Upper lobe of left lung (tissue), 4 donors: ENCODE data around the gene PCNX2.

ENCODE experiments used
- POLR2AphosphoS5 ChIP-seq, 2 donors: sonication (generic); formaldehyde crosslinking; IDR thresholded peaks; one replicate each; pipeline ENCODE4 v1.5.1; 2017; ENCODE audit warnings: antibody characterized with exemption in 2 of 2
- TF ChIP-seq, protein P1 (sequence below), 6 experiments: fragments of 450-650 bp in 4 of 6; fragments of 200-600 bp in 2 of 6; sonication (generic) in 2 of 6; IDR thresholded peaks; one replicate each; pipeline ENCODE4 v1.5.1; 2016 to 2019; ENCODE audit warnings: antibody characterized with exemption in 6 of 6

DNA sequence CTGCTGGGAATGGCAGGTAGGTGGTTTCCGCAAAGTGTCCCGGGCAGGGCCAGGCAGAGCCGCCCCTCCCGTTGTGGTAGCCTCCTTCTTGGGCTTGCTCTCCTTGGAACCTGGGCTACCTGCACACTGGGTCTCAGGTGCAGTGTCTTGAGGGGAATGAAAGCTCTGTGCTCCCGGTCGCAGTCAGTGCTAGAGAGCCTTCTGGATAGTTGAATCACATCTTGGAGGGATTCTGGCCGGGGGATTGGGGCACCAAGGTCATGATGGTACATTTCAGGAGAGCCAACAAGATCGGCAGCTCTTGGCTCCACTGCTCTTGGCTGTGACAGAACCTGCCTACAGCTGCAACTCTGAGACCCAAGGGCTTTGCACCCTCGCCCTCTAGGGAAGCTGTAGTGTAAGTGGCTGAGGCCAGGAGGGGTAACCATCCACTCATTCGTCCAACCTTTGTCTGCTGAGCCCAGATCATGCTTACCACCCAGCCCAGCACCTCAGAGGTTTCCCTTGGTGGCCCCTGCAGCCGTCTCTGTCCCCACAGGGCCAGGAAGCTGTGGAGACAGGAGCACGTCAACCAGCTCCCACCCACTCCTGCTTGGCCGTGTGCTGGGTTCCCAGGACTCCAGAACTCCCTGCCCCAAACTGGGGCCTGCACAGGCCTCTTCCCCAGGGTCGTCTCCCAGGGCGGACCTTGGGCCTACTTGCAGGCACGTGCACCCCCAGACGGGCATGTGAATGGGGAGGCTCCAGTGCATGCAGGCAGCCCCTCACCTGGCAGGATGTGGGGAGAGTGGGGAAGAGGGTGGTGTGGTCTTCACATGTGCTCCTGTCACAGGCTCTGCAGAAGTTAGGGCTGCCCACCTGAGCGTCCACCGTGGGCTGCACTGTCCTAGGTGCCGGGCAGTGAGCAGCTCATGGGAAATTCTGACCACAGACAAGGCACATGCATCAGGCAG is 305.1 kb downstream of the PCNX2 start:
- TF ChIP-seq, protein P1, sequence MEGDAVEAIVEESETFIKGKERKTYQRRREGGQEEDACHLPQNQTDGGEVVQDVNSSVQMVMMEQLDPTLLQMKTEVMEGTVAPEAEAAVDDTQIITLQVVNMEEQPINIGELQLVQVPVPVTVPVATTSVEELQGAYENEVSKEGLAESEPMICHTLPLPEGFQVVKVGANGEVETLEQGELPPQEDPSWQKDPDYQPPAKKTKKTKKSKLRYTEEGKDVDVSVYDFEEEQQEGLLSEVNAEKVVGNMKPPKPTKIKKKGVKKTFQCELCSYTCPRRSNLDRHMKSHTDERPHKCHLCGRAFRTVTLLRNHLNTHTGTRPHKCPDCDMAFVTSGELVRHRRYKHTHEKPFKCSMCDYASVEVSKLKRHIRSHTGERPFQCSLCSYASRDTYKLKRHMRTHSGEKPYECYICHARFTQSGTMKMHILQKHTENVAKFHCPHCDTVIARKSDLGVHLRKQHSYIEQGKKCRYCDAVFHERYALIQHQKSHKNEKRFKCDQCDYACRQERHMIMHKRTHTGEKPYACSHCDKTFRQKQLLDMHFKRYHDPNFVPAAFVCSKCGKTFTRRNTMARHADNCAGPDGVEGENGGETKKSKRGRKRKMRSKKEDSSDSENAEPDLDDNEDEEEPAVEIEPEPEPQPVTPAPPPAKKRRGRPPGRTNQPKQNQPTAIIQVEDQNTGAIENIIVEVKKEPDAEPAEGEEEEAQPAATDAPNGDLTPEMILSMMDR (IDR thresholded peaks at IDR 0.05) = no peak
- no peak for TF ChIP-seq POLR2AphosphoS5 (IDR thresholded peaks at IDR 0.05)
